HG03139 (cell line): ENCODE measurements around the gene FITM1.

ENCODE experiments used
- ATAC-seq: cut with Tn5 transposase; IDR thresholded peaks from one replicate; pipeline ENCODE4 v1.9.1; 2021; ENCODE audit not compliant: unreplicated experiment

Gene FITM1

GRCh38 chr14:24138396-24139271 is 8.2 kb downstream of the FITM1 start:
- no peak for ATAC-seq

- ATAC-seq, result no peak
Measured at GRCh38 chr14:24139272-24139934, 8.9 kb downstream of the FITM1 start.

GRCh38 chr14:24141097-24141880 is 10.8 kb downstream of the FITM1 start, which contains the start of gene EMC9:
Gene EMC9, minus strand, starts transcription at chr14:24141591. Its CDS starts 287 bp downstream, at chr14:24141304.
- peak; percentile 75 for ATAC-seq

- no peak for ATAC-seq
Measured at GRCh38 chr14:24143511-24143910, 13.1 kb downstream of the FITM1 start.

GRCh38 chr14:24144451-24144850 is 14.0 kb downstream of the FITM1 start:
- no peak for ATAC-seq

GRCh38 chr14:24145219-24145618 is 14.8 kb downstream of the FITM1 start:
- no peak for ATAC-seq

GRCh38 chr14:24145690-24146452 is 15.4 kb downstream of the FITM1 start:
- no peak for ATAC-seq

- peak; percentile 50 for ATAC-seq
Measured at GRCh38 chr14:24146453-24146977, 16.1 kb downstream of the FITM1 start, which contains the start of gene PSME2. Gene PSME2, minus strand, starts transcription at chr14:24146610. Its CDS starts 29 bp downstream, at chr14:24146581.

- peak; percentile 72 for ATAC-seq
Measured at GRCh38 chr14:24146978-24147760, 16.7 kb downstream of the FITM1 start, which contains the start of gene RNF31. Gene RNF31, plus strand, starts transcription at chr14:24147498. Its CDS starts 201 bp downstream, at chr14:24147699.

GRCh38 chr14:24147761-24148428 is 17.4 kb downstream of the FITM1 start:
- no peak for ATAC-seq

GRCh38 chr14:24149302-24149969 is 19.0 kb downstream of the FITM1 start:
- no peak for ATAC-seq

- no peak for ATAC-seq
Measured at GRCh38 chr14:24150061-24150460, 19.6 kb downstream of the FITM1 start.

GRCh38 chr14:24150567-24150966 is 20.1 kb downstream of the FITM1 start:
- no peak for ATAC-seq

GRCh38 chr14:24150993-24151392 is 20.5 kb downstream of the FITM1 start:
- no peak for ATAC-seq

- ATAC-seq, result no peak
Measured at GRCh38 chr14:24151404-24152080, 21.1 kb downstream of the FITM1 start.

- ATAC-seq, result no peak
Measured at GRCh38 chr14:24155100-24155499, 24.6 kb downstream of the FITM1 start.

GRCh38 chr14:24156840-24157239 is 26.4 kb downstream of the FITM1 start:
- ATAC-seq, result no peak

GRCh38 chr14:24157331-24157730 is 26.9 kb downstream of the FITM1 start:
- ATAC-seq, result no peak
